Measurements from ENCODE around the gene AMOT.

AMOT gene

GRCh38 chrX:112840382-112841113 lies at the start of gene AMOT:
Gene AMOT (minus strand): TSS chrX:112840831. CDS start chrX:112823126, 17,705 bp downstream.
- H3K27me3 ChIP-seq: no peaks in the 10 kb centered on the region
- peak within 1 kb of the TSS; percentile 67 to 84 for H3K27ac ChIP-seq
- no peak for TF ChIP-seq CTCF (IDR thresholded peaks at IDR 0.05)
- peak within 1 kb of the TSS; percentile 71 to 82 for H3K4me3 ChIP-seq
- peak; percentile 74 to 88 for DNase-seq
- no peaks in the 10 kb centered on the region for H3K36me3 ChIP-seq
- intact Hi-C loops (cut with DNase I; ENCODE audit: low total_unique reads): no loop called here
- no peaks in the 10 kb centered on the region for H3K4me1 ChIP-seq
- H3K9me3 ChIP-seq: no peaks in the 10 kb centered on the region

GRCh38 chrX:112889400-112889799 lies 48.8 kb upstream of the AMOT start:
- no peak for DNase-seq
- Histone ChIP-seq H3K27ac (no peak overlapping the region), H3K9me3 (no peaks in the 10 kb centered on the region), H3K36me3 (no peaks in the 10 kb centered on the region), H3K4me3 (no peak overlapping the region), H3K4me1 (no peaks in the 10 kb centered on the region), H3K27me3 (no peaks in the 10 kb centered on the region)
- no peak for TF ChIP-seq CTCF (IDR thresholded peaks at IDR 0.05)
- intact Hi-C loops (cut with DNase I; ENCODE audit: low total_unique reads): no loop called here

- no peaks in the 10 kb centered on the region for H3K4me1 ChIP-seq
- H3K9me3 ChIP-seq: no peaks in the 10 kb centered on the region
- no peak overlapping the region for H3K27ac ChIP-seq
- no peak overlapping the region for H3K4me3 ChIP-seq
- H3K36me3 ChIP-seq: no peaks in the 10 kb centered on the region
- no peaks in the 10 kb centered on the region for H3K27me3 ChIP-seq
- no peak for DNase-seq
- TF ChIP-seq CTCF (IDR thresholded peaks at IDR 0.05): no peak
- intact Hi-C loops (cut with DNase I; ENCODE audit: low total_unique reads): no loop called here
Measured at GRCh38 chrX:112888916-112889315, 48.3 kb upstream of the AMOT start.

GRCh38 chrX:112877771-112878173 lies 37.1 kb upstream of the AMOT start:
- Histone ChIP-seq H3K27me3 (no peaks in the 10 kb centered on the region), H3K4me3 (no peak overlapping the region), H3K4me1 (no peaks in the 10 kb centered on the region), H3K9me3 (no peaks in the 10 kb centered on the region), H3K27ac (no peak overlapping the region), H3K36me3 (no peaks in the 10 kb centered on the region)
- intact Hi-C loops (cut with DNase I; ENCODE audit: low total_unique reads): no loop called here
- no peak for DNase-seq
- no peak for TF ChIP-seq CTCF (IDR thresholded peaks at IDR 0.05)

- Histone ChIP-seq H3K27ac (no peak overlapping the region), H3K4me1 (no peaks in the 10 kb centered on the region), H3K36me3 (no peaks in the 10 kb centered on the region), H3K9me3 (no peaks in the 10 kb centered on the region), H3K4me3 (no peak overlapping the region), H3K27me3 (no peaks in the 10 kb centered on the region)
- no peak for DNase-seq
- no peak for TF ChIP-seq CTCF (IDR thresholded peaks at IDR 0.05)
- intact Hi-C loops (cut with DNase I; ENCODE audit: low total_unique reads): no loop called here
Measured at GRCh38 chrX:112874614-112875013, 34.0 kb upstream of the AMOT start.
